ENCODE results near the gene PCDHGB3. TPM values are rescaled to one million over a fixed set of nuclear protein-coding genes. Genes with fewer than 3 reads are reported as not detected.

PCDHGB3 gene
- total RNA-seq, 1 donor from 2014 or later = 1.9 TPM

GRCh38 chr5:141419074-141419880 lies 49.2 kb downstream of the PCDHGB3 start:
- no peak for DNase-seq (ENCODE audit: low read depth in 2 of 2)

DNA sequence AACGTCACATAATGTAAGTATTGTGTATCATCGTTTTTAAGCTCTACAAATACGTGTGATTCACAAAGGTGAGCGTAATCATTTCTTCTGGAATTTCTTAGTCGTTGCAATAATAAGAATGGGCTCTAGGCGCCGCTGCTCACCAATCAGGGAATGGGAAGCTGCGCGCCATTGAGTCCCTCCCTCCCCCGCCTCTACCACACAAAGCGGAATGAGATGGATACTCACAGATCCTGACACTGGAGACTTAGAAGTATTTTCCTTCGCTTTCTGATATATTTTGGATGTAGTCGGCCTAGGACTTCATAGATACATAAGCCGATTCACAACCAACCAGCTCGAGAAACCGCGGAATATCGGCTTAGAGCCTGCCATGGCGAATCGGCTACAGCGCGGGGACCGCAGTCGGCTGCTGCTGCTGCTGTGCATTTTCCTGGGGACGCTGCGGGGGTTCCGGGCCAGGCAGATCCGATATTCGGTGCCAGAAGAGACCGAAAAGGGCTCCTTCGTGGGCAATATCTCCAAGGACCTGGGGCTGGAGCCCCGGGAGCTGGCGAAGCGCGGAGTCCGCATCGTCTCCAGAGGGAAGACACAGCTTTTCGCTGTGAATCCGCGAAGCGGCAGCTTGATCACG lies 50.9 kb downstream of the PCDHGB3 start, which contains the start of gene PCDHGA11:
Gene PCDHGA11 (plus strand): TSS at position 197 of the 634 bp plus-strand sequence. CDS start 177 bp downstream, at position 374.
- DNase-seq (ENCODE audit: low read depth in 2 of 2) = peak; percentile 30 to 76

DNA sequence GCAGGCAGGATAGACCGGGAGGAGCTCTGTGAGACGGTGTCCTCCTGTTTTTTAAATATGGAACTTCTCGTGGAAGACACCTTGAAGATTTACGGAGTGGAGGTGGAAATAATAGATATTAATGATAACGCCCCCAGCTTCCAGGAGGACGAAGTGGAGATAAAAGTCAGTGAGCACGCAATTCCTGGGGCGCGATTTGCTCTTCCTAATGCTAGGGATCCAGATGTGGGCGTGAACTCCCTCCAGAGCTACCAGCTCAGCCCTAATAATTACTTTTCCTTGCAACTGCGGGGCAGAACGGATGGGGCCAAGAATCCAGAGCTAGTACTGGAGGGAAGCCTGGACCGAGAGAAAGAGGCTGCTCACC lies 51.4 kb downstream of the PCDHGB3 start:
- no peak for DNase-seq (ENCODE audit: low read depth in 2 of 2)

Other genes starting within 250 kb of the PCDHGB3 start
- gene PCDHB4, start 248.4 kb upstream of the PCDHGB3 start, total RNA-seq = under 0.01 and 0.13 TPM in 2 replicates
- gene PCDHB5, start 235.0 kb upstream of the PCDHGB3 start, total RNA-seq = 0.51 and 1.4 TPM in 2 replicates
- gene PCDHB6, start 220.2 kb upstream of the PCDHGB3 start, total RNA-seq = under 0.01 and 0.13 TPM in 2 replicates
- gene PCDHB7, start 197.6 kb upstream of the PCDHGB3 start, total RNA-seq = 0.26 and 1.4 TPM in 2 replicates
- 0.38 and 0.51 TPM in 2 replicates for gene PCDHB8, start 192.5 kb upstream of the PCDHGB3 start, total RNA-seq
- 0.13 and 0.76 TPM in 2 replicates for gene PCDHB16, start 187.9 kb upstream of the PCDHGB3 start, total RNA-seq
- gene PCDHB9, start 183.1 kb upstream of the PCDHGB3 start, total RNA-seq = 0.13 and 0.25 TPM in 2 replicates
- gene PCDHB10, start 177.9 kb upstream of the PCDHGB3 start, total RNA-seq = 0.39 and 1.0 TPM in 2 replicates
- gene PCDHB11, start 170.6 kb upstream of the PCDHGB3 start, total RNA-seq = 0.13 and 0.89 TPM in 2 replicates
- 0.26 and 0.76 TPM in 2 replicates for gene PCDHB12, start 161.5 kb upstream of the PCDHGB3 start, total RNA-seq
- 0.51 and 1.9 TPM in 2 replicates for gene PCDHB13, start 156.3 kb upstream of the PCDHGB3 start, total RNA-seq
- 0.51 and 1.3 TPM in 2 replicates for gene PCDHB14, start 146.9 kb upstream of the PCDHGB3 start, total RNA-seq
- 0.26 and 0.76 TPM in 2 replicates for gene PCDHB15, start 124.8 kb upstream of the PCDHGB3 start, total RNA-seq
- gene SLC25A2, start 66.2 kb upstream of the PCDHGB3 start, total RNA-seq = under 0.01 and 0.13 TPM in 2 replicates
- gene TAF7, start 49.5 kb upstream of the PCDHGB3 start, total RNA-seq = 51.2 and 51.5 TPM in 2 replicates
- 0.26 and 0.51 TPM in 2 replicates for gene PCDHGA1, start 39.7 kb upstream of the PCDHGB3 start, total RNA-seq
- 0.39 and 1.1 TPM in 2 replicates for gene PCDHGA2, start 31.5 kb upstream of the PCDHGB3 start, total RNA-seq
- 0.13 and 0.63 TPM in 2 replicates for gene PCDHGA3, start 26.4 kb upstream of the PCDHGB3 start, total RNA-seq
- 0.39 and 1.1 TPM in 2 replicates for gene PCDHGB1, start 20.1 kb upstream of the PCDHGB3 start, total RNA-seq
- 0.90 and 2.1 TPM in 2 replicates for gene PCDHGA4, start 15.2 kb upstream of the PCDHGB3 start, total RNA-seq
- gene PCDHGB2, start 10.2 kb upstream of the PCDHGB3 start, total RNA-seq = 0.64 and 1.9 TPM in 2 replicates
- 0.26 and 0.63 TPM in 2 replicates for gene PCDHGA5, start 6.1 kb upstream of the PCDHGB3 start, total RNA-seq
- 1.2 and 2.4 TPM in 2 replicates for gene PCDHGA6, start 3.6 kb downstream of the PCDHGB3 start, total RNA-seq
- 0.64 and 1.5 TPM in 2 replicates for gene PCDHGA7, start 12.5 kb downstream of the PCDHGB3 start, total RNA-seq
- gene PCDHGB4, start 17.5 kb downstream of the PCDHGB3 start, total RNA-seq = 6.4 and 10.6 TPM in 2 replicates
- gene PCDHGA8, start 22.4 kb downstream of the PCDHGB3 start, total RNA-seq = 0.64 and 1.1 TPM in 2 replicates
- gene PCDHGB5, start 27.7 kb downstream of the PCDHGB3 start, total RNA-seq = 6.4 and 9.7 TPM in 2 replicates
- gene PCDHGA9, start 32.5 kb downstream of the PCDHGB3 start, total RNA-seq = 1.4 and 2.4 TPM in 2 replicates
- gene PCDHGB6, start 37.8 kb downstream of the PCDHGB3 start, total RNA-seq = 1.5 and 2.7 TPM in 2 replicates
- gene PCDHGA10, start 42.7 kb downstream of the PCDHGB3 start, total RNA-seq = 3.0 and 6.2 TPM in 2 replicates
- 3.7 and 8.2 TPM in 2 replicates for gene PCDHGB7, start 47.4 kb downstream of the PCDHGB3 start, total RNA-seq
- gene PCDHGA11, start 50.8 kb downstream of the PCDHGB3 start, total RNA-seq = 4.0 and 5.4 TPM in 2 replicates
- 3.5 and 3.9 TPM in 2 replicates for gene PCDHGA12, start 60.3 kb downstream of the PCDHGB3 start, total RNA-seq
- gene PCDHGC3, start 105.7 kb downstream of the PCDHGB3 start, total RNA-seq = 12.3 and 15.6 TPM in 2 replicates
- gene PCDHGC4, start 114.8 kb downstream of the PCDHGB3 start, total RNA-seq = 0.77 and 0.89 TPM in 2 replicates
- gene PCDHGC5, start 118.8 kb downstream of the PCDHGB3 start, total RNA-seq = 0.26 and 0.51 TPM in 2 replicates
- gene DIAPH1, start 248.8 kb downstream of the PCDHGB3 start, total RNA-seq = 41.1 and 43.0 TPM in 2 replicates

Data from dermis microvascular lymphatic vessel endothelial cell (primary cell).